Neural progenitor cell (in vitro differentiated cells): ENCODE measurements around the gene CCSER2.

Experiments used
- CTCF ChIP-seq: fragments of 200-600 bp; sonication (generic); IDR thresholded peaks from 2 replicates; pipeline ENCODE4 v1.5.1; 2017; ENCODE audit warnings: antibody characterized with exemption, mild to moderate bottlenecking
- EZH2 ChIP-seq: fragments of 200-600 bp; sonication (generic); IDR thresholded peaks from 2 replicates; pipeline ENCODE4 v1.6.1; 2017; ENCODE audit warnings: antibody characterized with exemption, mild to moderate bottlenecking, moderate library complexity
- EZH2phosphoT487 ChIP-seq: fragments of 200-600 bp; sonication (generic); IDR thresholded peaks from 2 replicates; pipeline ENCODE4 v1.6.1; 2017; ENCODE audit warnings: antibody characterized with exemption

- TF ChIP-seq CTCF (peak; percentile 24), EZH2 (no peak), EZH2phosphoT487 (no peak)
These were observed 212.9 kb downstream of the CCSER2 start for GRCh38 chr10:84541289-84541637.
